UCSD-AML1 (cell line): ENCODE data around the gene CEACAM1.
"Not testable (repeated sequence)": the region's sequence is repeated elsewhere in the genome, so short reads cannot be mapped to it uniquely, and the experiment has no call there.

Experiments used
- DNase-seq: peaks from one replicate; lab custom pipeline; 2025; ENCODE audit not compliant: unreplicated experiment; lab: John Stamatoyannopoulos, UW

The CEACAM1 gene

GRCh38 chr19:42477933-42478332 lies 50.3 kb downstream of the CEACAM1 start:
- DNase-seq, result no peak

DNA sequence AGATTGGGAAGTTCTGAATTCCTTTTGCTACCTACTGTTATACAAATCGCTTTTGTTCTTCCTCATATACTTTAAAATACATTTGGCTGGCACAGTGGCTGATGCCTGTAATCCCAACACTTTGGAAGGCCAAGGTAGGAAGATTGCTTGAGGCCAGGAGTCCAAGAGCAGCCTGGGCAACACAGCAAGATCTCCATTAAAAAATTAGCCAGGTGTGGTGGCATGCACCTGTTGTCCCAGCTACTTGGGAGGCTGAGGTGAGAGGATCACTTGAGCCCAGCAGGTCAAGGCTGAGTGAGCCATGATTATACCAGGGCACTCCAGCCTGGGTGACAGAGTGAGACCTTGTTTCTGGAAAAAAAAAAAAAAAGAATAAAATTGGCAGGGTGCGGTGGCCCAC lies 51.2 kb downstream of the CEACAM1 start:
- DNase-seq, result no peak

DNA sequence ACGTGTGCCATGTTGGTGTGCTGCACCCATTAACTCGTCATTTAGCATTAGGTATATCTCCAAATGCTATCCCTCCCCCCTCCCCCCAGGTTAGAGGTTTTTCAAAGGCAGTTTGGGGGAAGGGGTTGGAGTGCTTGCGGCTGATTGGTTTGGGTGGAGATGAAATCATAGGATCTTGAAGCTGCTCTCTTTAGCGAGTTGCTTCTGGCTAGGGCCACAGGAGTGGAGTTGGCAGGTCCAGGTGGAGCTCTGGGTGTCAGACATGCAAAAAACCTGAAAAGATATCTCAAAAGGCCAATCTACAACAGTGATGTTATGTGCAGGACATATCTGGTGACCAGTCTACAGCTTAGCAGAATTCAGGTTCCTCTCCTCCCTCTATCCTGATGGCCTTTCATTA lies 52.9 kb downstream of the CEACAM1 start:
- DNase-seq, result no peak

DNA sequence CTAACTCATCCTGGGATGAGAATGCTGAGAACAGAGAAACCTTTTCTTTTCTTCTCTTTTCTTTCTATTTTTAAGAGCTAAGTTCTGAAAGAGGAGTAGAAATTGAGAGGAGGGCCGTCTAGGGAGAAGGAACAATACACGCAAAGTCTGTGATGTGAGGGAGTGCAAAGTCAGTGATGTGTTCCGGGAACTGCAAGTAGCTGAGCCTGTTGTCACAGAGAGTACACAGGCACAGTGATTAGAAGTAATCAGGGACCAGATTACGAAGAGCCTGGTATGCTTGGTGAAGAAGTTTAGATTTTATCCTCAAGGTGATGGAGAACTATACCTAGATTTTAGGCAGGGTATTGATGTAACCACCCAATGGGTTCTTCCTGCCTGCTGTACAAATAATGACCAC lies 53.5 kb downstream of the CEACAM1 start:
- DNase-seq, result no peak

GRCh38 chr19:42473686-42474085 lies 54.6 kb downstream of the CEACAM1 start:
- DNase-seq, result no peak

DNA sequence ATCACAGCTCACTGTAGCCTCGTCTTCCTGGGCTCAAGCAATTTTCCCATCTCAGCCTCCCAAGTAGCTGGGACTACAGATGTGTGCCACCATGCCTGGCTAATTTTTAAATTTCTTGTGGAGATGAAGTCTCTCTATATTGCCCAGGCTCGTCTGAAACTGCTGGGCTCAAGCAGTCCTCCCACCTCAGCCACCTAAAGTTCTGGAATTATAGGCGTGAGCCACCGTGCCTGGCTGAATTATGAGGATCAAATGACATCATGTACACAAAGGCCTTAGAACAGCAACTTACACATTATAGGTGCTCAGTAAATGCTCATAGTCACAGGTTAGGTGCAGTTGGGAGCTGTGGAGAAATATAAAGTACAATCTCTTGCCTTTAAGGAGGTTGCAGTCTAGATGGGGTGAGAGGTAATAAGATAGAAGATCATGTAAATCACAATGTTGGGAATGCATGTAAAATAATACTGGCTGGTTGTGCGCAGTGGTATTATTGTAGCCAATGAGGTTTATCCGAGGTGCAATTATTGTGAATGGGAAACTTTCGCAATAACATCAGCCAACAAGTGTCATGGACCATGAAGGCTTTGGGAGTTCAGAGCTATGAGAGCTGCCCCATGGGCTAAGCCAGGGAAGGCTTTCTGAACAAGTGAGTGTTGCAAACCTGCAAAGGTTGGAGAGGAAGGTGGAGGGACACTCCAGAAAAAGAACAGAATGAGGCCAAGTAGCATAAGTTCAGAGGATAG lies 55.7 kb downstream of the CEACAM1 start:
- no peak for DNase-seq

- no peak for DNase-seq
Observed at GRCh38 chr19:42471554-42472249, 56.6 kb downstream of the CEACAM1 start.

DNA sequence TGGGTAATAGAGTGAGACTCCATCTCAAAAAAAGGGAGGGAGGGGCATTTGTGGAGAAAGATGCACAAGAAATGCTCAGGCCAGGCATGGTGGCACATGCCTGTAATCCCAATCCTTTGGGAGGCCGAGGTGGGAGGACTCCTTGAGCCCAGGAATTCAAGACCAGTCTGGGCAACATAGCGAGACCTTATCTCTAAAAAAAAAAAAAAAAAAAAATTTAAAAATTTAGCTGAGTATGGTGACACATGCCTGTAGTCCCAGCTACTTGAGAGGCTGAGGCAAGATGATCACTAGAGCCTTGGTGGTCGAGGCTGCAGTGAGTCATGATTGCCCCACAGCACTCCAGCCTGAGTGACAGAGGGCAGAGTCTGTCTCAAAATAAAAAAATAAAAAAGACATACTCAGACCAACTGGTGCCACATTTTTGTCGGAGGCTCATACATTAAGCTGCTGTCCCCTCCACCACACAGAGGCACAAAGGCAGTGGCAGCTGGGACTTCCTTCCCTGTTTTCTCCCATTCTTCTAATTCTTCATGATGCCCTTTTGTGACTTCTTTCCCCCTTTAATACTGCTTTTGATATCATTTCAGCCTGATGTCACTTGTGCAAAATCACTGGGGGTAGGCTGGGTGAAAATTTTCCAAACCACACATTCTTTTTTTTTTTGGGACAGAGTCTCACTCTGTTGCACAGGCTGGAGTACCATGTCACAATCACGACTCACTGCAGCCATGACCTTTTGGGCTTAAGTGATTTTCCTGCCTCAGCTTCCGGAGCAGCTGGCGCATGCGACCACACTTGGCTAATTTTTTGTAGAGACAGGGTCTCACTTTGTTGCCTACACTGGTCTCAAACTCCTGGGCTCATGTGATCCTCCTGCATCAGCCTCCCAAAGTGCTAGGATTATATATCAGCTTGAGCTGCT lies 58.7 kb downstream of the CEACAM1 start:
- no peak for DNase-seq

- no peak for DNase-seq
Observed at GRCh38 chr19:42468273-42468796, 59.9 kb downstream of the CEACAM1 start.

- no peak for DNase-seq
Observed at GRCh38 chr19:42467183-42467760, 61.0 kb downstream of the CEACAM1 start.

DNA sequence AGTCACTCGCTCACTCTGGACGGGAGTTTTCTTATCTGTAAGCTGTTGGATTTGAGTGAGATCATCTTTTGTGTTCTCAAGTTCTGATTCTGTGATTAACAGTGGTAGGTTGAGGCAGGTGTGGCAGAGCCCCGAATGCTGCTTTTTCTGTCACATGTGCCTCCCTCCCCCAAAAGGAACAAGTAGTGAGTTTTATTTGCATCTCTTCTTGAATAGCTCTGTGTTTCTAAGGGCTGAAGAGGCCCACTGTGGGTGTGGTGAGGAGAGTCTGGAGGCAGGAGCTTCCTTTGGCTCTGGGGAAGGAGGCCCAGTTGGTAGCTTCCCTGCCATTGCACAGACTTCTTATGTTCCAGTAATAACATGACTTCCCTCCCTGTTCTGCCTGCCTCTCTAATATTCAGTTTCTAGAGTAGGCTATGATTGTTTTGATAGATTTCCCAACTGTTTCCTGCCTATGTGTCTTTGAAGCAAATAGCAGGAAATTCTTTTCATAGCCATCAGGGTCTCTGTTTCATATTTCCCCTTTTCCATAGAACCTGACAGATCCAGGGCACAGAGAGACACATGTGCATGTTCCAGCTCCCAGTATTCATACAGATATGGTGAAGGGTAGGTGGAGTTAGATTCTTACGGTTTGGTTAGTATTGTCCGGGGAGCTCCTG lies 61.6 kb downstream of the CEACAM1 start:
- no peak for DNase-seq

- DNase-seq, result no peak
Observed at GRCh38 chr19:42465827-42466280, 62.4 kb downstream of the CEACAM1 start.

- DNase-seq, result no peak
Observed at GRCh38 chr19:42461700-42462324, 66.5 kb downstream of the CEACAM1 start.

- DNase-seq, result not testable (repeated sequence)
Observed at GRCh38 chr19:42461231-42461630, 67.0 kb downstream of the CEACAM1 start.

DNA sequence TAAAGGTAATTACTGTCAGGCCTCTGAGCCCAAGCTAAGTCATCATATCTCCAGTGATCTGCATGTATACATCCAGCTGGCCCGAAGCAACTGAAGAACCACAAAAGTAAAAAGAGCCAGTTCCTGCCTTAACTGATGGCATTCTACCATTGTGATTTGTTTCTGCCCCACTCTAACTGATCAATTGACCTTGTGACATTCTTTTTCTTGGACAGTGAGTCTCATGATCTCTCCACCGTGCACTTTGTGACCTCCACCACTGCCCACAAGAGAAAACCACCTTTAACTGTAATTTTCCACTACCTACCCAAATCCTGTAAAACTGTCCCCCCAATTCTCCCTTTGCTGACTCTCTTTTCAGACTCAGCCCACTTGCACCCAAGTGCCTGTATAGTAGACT lies 68.4 kb downstream of the CEACAM1 start:
- DNase-seq, result no peak
